Tibial nerve (tissue), 4 donors: ENCODE results near the gene KIRREL3.

Source experiments
- EP300 ChIP-seq, 2 donors: sonication (generic); formaldehyde crosslinking; IDR thresholded peaks; one replicate each; pipeline ENCODE4 v1.6.1; 2017; ENCODE audit warnings: antibody characterized with exemption in 2 of 2, mild to moderate bottlenecking in 1 of 2
- POLR2A ChIP-seq, 2 donors: fragments of 450-650 bp; IDR thresholded peaks; one replicate each; pipeline ENCODE4 v1.6.1; 2017; ENCODE audit warnings: antibody characterized with exemption in 2 of 2, mild to moderate bottlenecking in 2 of 2, moderate library complexity in 2 of 2
- TF ChIP-seq, protein P1 (sequence below), 5 experiments: fragments of 200-600 bp in 3 of 5; fragments of 450-650 bp in 2 of 5; sonication (generic) in 3 of 5; IDR thresholded peaks; one replicate each; pipeline ENCODE4 v1.5.1; 2016 to 2019; ENCODE audit warnings: antibody characterized with exemption in 5 of 5, mild to moderate bottlenecking in 3 of 5, moderate library complexity in 2 of 5

DNA sequence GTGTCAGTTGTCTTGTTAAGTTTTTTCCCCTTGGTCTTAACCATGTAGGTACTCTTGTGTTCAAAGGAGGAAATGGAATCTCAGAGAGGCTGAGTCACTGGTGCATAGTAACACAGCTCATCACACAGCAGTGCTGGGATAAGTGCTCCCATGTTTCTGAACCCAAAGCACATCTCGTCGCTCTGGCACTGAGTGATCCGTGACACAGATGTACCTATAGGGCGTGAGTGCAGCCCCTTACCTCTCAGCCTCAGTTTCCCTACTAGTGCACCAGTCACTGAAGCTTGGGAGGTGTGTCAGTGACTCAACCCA is 411.1 kb downstream of the KIRREL3 start:
- TF ChIP-seq, protein P1, sequence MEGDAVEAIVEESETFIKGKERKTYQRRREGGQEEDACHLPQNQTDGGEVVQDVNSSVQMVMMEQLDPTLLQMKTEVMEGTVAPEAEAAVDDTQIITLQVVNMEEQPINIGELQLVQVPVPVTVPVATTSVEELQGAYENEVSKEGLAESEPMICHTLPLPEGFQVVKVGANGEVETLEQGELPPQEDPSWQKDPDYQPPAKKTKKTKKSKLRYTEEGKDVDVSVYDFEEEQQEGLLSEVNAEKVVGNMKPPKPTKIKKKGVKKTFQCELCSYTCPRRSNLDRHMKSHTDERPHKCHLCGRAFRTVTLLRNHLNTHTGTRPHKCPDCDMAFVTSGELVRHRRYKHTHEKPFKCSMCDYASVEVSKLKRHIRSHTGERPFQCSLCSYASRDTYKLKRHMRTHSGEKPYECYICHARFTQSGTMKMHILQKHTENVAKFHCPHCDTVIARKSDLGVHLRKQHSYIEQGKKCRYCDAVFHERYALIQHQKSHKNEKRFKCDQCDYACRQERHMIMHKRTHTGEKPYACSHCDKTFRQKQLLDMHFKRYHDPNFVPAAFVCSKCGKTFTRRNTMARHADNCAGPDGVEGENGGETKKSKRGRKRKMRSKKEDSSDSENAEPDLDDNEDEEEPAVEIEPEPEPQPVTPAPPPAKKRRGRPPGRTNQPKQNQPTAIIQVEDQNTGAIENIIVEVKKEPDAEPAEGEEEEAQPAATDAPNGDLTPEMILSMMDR (IDR thresholded peaks at IDR 0.05), result no peak
- TF ChIP-seq POLR2A (IDR thresholded peaks at IDR 0.05) (no peak), EP300 (IDR thresholded peaks at IDR 0.05) (no peak)
